ENCODE measurements around the gene TRIM17. TPM values are rescaled to one million over a fixed set of nuclear protein-coding genes. Genes with fewer than 3 reads are reported as not detected.

TRIM17 gene
- total RNA-seq, 3 donors from 2014 or later (not counting 1 experiment from before 2014, with no cell fraction given): 8.0 to 13.4 (median 8.4) TPM

GRCh38 chr1:228446852-228447251, 30.2 kb upstream of the TRIM17 start:
- DNase-seq: no peak
- Mint-ChIP-seq H3K4me1 (peaks cover 14 to 16% of the 10 kb centered on the region in 2 donors), H3K9me3 (no peaks in the 10 kb centered on the region), H3K4me3 (no peak overlapping the region), H3K27ac (no peak overlapping the region), H3K27me3 (ENCODE audit: low read depth in 2 of 2) (peaks cover 50 to 67% of the 10 kb centered on the region in 2 donors), H3K36me3 (no peaks in the 10 kb centered on the region)
- Histone ChIP-seq H3K27ac (ENCODE audit: low read length) (no peak overlapping the region), H3K4me3 (ENCODE audit: low read length) (no peak overlapping the region), H3K9me3 (ENCODE audit: control insufficient read depth, insufficient read depth, low read length) (no peaks in the 10 kb centered on the region), H3K4me1 (ENCODE audit: control insufficient read depth, insufficient read depth, low read length) (peaks cover 10% of the 10 kb centered on the region), H3K36me3 (ENCODE audit: control insufficient read depth, insufficient read depth, low read length) (no peaks in the 10 kb centered on the region), H3K27me3 (ENCODE audit: control insufficient read depth, insufficient read depth, low read length) (peaks cover 28% of the 10 kb centered on the region)
- TF ChIP-seq CTCF (IDR thresholded peaks at IDR 0.05): no peak
- ATAC-seq: no peak
- 63% methylated on average over 15 of the region's 15 CpGs for WGBS (ENCODE audit: insufficient coverage)
- intact Hi-C loops (cut with micrococcal nuclease): no loop called here

DNA sequence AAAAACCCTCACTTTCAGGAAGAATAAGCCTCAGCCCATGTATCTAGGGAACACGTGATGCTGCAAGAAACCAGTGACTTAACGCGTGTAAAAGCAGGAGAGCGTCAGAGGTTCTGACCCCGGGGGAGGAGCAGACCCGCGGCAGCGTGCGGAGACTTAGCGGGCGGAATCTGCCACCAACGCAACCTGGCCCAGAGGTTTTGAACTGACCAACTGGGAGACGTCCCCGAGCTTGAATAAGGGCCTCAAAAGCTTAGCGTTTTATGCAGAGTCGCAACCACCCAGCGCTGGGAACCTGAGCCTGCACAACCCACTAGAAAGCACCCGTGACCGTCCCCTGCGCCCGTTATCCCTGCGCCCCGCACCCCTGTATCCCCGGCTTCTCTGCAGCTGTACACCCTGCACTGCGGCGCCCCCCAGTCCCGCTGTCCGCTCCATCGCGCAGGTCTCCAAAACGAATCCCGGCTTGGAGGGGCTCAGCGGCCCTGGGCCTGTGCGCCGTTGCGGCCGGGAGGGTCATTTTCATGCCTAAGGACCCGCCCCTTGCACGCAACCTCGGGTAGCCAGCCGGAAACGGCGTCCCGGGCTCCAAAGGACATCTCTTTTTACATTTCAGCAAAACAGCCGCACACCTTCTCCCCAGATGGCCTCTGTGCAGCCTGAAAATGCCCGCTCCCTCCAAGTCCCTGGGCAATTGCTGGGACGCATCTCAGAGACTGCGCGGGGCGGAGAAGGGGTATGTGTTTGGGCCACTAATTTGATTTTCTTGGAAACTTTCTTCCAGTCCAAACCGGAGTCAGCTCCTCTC, 29.4 kb upstream of the TRIM17 start:
- Mint-ChIP-seq H3K36me3 (no peaks in the 10 kb centered on the region), H3K4me1 (peaks cover 13 to 16% of the 10 kb centered on the region in 2 donors), H3K4me3 (peak overlapping the region; percentile 55), H3K27me3 (ENCODE audit: low read depth in 2 of 2) (peaks cover 53 to 67% of the 10 kb centered on the region in 2 donors), H3K9me3 (no peaks in the 10 kb centered on the region), H3K27ac (no peak overlapping the region)
- H3K27me3 ChIP-seq (ENCODE audit: control insufficient read depth, insufficient read depth, low read length): peaks cover 28% of the 10 kb centered on the region
- H3K4me1 ChIP-seq (ENCODE audit: control insufficient read depth, insufficient read depth, low read length): peaks cover 10% of the 10 kb centered on the region
- WGBS (ENCODE audit: insufficient coverage): 9% methylated on average over 51 of the region's 51 CpGs
- no peaks in the 10 kb centered on the region for H3K9me3 ChIP-seq (ENCODE audit: control insufficient read depth, insufficient read depth, low read length)
- intact Hi-C loops (cut with micrococcal nuclease): no loop called here
- no peak overlapping the region for H3K27ac ChIP-seq (ENCODE audit: low read length)
- TF ChIP-seq CTCF (IDR thresholded peaks at IDR 0.05): no peak
- peak overlapping the region; percentile 13 for H3K4me3 ChIP-seq (ENCODE audit: low read length)
- no peaks in the 10 kb centered on the region for H3K36me3 ChIP-seq (ENCODE audit: control insufficient read depth, insufficient read depth, low read length)
- ATAC-seq (peak; percentile 52 to 91 (median 80)), DNase-seq (peak in 1 of 2 donors; percentile 56)

DNA sequence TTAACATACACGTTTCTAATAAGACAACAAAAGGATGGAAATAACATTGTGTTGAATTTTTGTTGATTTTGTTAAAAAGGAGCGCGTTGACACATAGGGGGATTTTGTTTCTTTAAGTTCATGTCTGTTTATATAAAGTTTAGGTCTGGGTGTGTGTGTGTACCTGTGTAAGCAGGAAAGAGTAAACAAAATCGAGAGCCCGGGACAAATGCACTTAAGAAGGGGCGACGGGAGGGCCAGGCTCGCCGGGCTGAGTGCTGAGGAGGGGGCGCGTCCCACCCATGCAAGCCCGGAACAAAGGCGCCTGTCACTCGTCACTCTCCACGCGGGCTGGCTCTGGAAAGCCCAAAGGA, 28.8 kb upstream of the TRIM17 start:
- ATAC-seq (no peak), DNase-seq (no peak)
- H3K27ac ChIP-seq (ENCODE audit: low read length): no peak overlapping the region
- H3K27me3 ChIP-seq (ENCODE audit: control insufficient read depth, insufficient read depth, low read length): peaks cover 28% of the 10 kb centered on the region
- 11% methylated on average over 15 of the region's 16 CpGs for WGBS (ENCODE audit: insufficient coverage)
- H3K36me3 Mint-ChIP-seq: no peaks in the 10 kb centered on the region
- no peak for TF ChIP-seq CTCF (IDR thresholded peaks at IDR 0.05)
- H3K4me3 ChIP-seq (ENCODE audit: low read length): peak overlapping the region; percentile 13
- intact Hi-C loops (cut with micrococcal nuclease): no loop called here
- H3K27ac Mint-ChIP-seq: no peak overlapping the region
- H3K36me3 ChIP-seq (ENCODE audit: control insufficient read depth, insufficient read depth, low read length): no peaks in the 10 kb centered on the region
- peak overlapping the region; percentile 55 for H3K4me3 Mint-ChIP-seq
- peaks cover 53 to 67% of the 10 kb centered on the region in 2 donors for H3K27me3 Mint-ChIP-seq (ENCODE audit: low read depth in 2 of 2)
- H3K4me1 ChIP-seq (ENCODE audit: control insufficient read depth, insufficient read depth, low read length): peaks cover 10% of the 10 kb centered on the region
- H3K4me1 Mint-ChIP-seq: peaks cover 13 to 16% of the 10 kb centered on the region in 2 donors
- no peaks in the 10 kb centered on the region for H3K9me3 Mint-ChIP-seq
- H3K9me3 ChIP-seq (ENCODE audit: control insufficient read depth, insufficient read depth, low read length): no peaks in the 10 kb centered on the region

GRCh38 chr1:228443395-228443794, 26.7 kb upstream of the TRIM17 start:
- Histone ChIP-seq H3K27ac (ENCODE audit: low read length) (no peak overlapping the region), H3K4me1 (ENCODE audit: control insufficient read depth, insufficient read depth, low read length) (peaks cover 10% of the 10 kb centered on the region), H3K27me3 (ENCODE audit: control insufficient read depth, insufficient read depth, low read length) (peaks cover 28% of the 10 kb centered on the region), H3K36me3 (ENCODE audit: control insufficient read depth, insufficient read depth, low read length) (no peaks in the 10 kb centered on the region), H3K4me3 (ENCODE audit: low read length) (no peak overlapping the region), H3K9me3 (ENCODE audit: control insufficient read depth, insufficient read depth, low read length) (no peaks in the 10 kb centered on the region)
- TF ChIP-seq CTCF (IDR thresholded peaks at IDR 0.05): no peak
- intact Hi-C loops (cut with micrococcal nuclease): no loop called here
- H3K4me3 Mint-ChIP-seq: no peak overlapping the region
- DNase-seq (no peak), ATAC-seq (no peak)
- no peaks in the 10 kb centered on the region for H3K9me3 Mint-ChIP-seq
- peaks cover 13 to 16% of the 10 kb centered on the region in 2 donors for H3K4me1 Mint-ChIP-seq
- H3K36me3 Mint-ChIP-seq: no peaks in the 10 kb centered on the region
- no peak overlapping the region for H3K27ac Mint-ChIP-seq
- H3K27me3 Mint-ChIP-seq (ENCODE audit: low read depth in 2 of 2): peaks cover 62 to 64% of the 10 kb centered on the region in 2 donors
